Activated CD8-positive, alpha-beta memory T cell treated with anti-CD3 and anti-CD28 coated beads, Interleukin-2, amount 50 U/mL, for 4 hours (primary cell): ENCODE results near the gene SORCS2.

Experiments
- DNase-seq: peaks from one replicate; pipeline ENCODE4 v3.0.0-alpha.2; 2020

The SORCS2 gene

GRCh38 chr4:7341491-7342222 is 149.3 kb downstream of the SORCS2 start:
- no peak for DNase-seq

GRCh38 chr4:7342223-7343080 is 150.1 kb downstream of the SORCS2 start:
- DNase-seq, result no peak

- no peak for DNase-seq
Measured at GRCh38 chr4:7343081-7343655, 150.8 kb downstream of the SORCS2 start.

- DNase-seq, result no peak
Measured at GRCh38 chr4:7343950-7344349, 151.6 kb downstream of the SORCS2 start.

GRCh38 chr4:7344636-7345155 is 152.4 kb downstream of the SORCS2 start:
- DNase-seq, result no peak

- no peak for DNase-seq
Measured at GRCh38 chr4:7347981-7348380, 155.6 kb downstream of the SORCS2 start.

GRCh38 chr4:7348946-7349900 is 156.9 kb downstream of the SORCS2 start:
- DNase-seq, result no peak

- DNase-seq, result no peak
Measured at GRCh38 chr4:7350396-7350795, 158.1 kb downstream of the SORCS2 start.

- DNase-seq, result no peak
Measured at GRCh38 chr4:7351014-7351413, 158.7 kb downstream of the SORCS2 start.

- DNase-seq, result no peak
Measured at GRCh38 chr4:7352486-7352885, 160.1 kb downstream of the SORCS2 start.

GRCh38 chr4:7353046-7353790 is 160.9 kb downstream of the SORCS2 start:
- DNase-seq, result no peak

- no peak for DNase-seq
Measured at GRCh38 chr4:7353846-7354610, 161.7 kb downstream of the SORCS2 start.

- DNase-seq, result no peak
Measured at GRCh38 chr4:7354927-7355326, 162.6 kb downstream of the SORCS2 start.

GRCh38 chr4:7355795-7356194 is 163.5 kb downstream of the SORCS2 start:
- no peak for DNase-seq

GRCh38 chr4:7356667-7357310 is 164.5 kb downstream of the SORCS2 start:
- DNase-seq, result no peak

GRCh38 chr4:7357323-7357722 is 165.0 kb downstream of the SORCS2 start:
- DNase-seq, result no peak

- no peak for DNase-seq
Measured at GRCh38 chr4:7358100-7358735, 165.9 kb downstream of the SORCS2 start.

- no peak for DNase-seq
Measured at GRCh38 chr4:7359400-7360062, 167.2 kb downstream of the SORCS2 start.

- no peak for DNase-seq
Measured at GRCh38 chr4:7360806-7361205, 168.5 kb downstream of the SORCS2 start.
